BLaER1 treated with 17β-estradiol and CSF1 and Interleukin-3, amounts not matched to agents 10 nM and 100 nM (cell line): ENCODE measurements around the gene ZIK1.

Source experiments
- H3K27ac ChIP-seq, 11 experiments: shearing (Covaris generic); formaldehyde crosslinking; 2 replicates each; pipeline ENCODE4 v1.8.1; 2022
- H3K27me3 ChIP-seq, 11 experiments: shearing (Covaris generic); formaldehyde crosslinking; 2 replicates each; pipeline ENCODE4 v1.8.1; 2022
- H3K36me3 ChIP-seq, 11 experiments: shearing (Covaris generic); formaldehyde crosslinking; 2 replicates each; pipeline ENCODE4 v1.8.1; 2022
- H3K4me1 ChIP-seq, 10 experiments: shearing (Covaris generic); formaldehyde crosslinking; 2 replicates each; pipeline ENCODE4 v1.8.1; 2022
- H3K4me2 ChIP-seq, 11 experiments: shearing (Covaris generic); formaldehyde crosslinking; 2 replicates each; pipeline ENCODE4 v1.8.1; 2022
- H3K4me3 ChIP-seq, 10 experiments: shearing (Covaris generic); formaldehyde crosslinking; 2 replicates each; pipeline ENCODE4 v1.8.1; 2022
- H3K9ac ChIP-seq, 11 experiments: shearing (Covaris generic); formaldehyde crosslinking; 2 replicates each; pipeline ENCODE4 v1.8.1; 2022
- H3K9me3 ChIP-seq, 11 experiments: shearing (Covaris generic); formaldehyde crosslinking; replicated peaks in 1 of 11; 2 replicates each; pipeline ENCODE4 v1.8.1; 2022
- H4K20me1 ChIP-seq, 11 experiments: shearing (Covaris generic); formaldehyde crosslinking; 2 replicates each; pipeline ENCODE4 v1.8.1; 2022
- Cebpa-rat ChIP-seq, 11 experiments: shearing (Covaris generic); IDR thresholded peaks; 2 replicates each; pipeline ENCODE4 v1.8.1; 2022

The ZIK1 gene

GRCh38 chr19:57583521-57584416 is at the start of gene ZIK1:
TSS of gene ZIK1 (plus strand) at chr19:57584145. CDS start at chr19:57584357, 212 bp downstream.
- H3K27ac ChIP-seq = peak within 1 kb of the TSS; percentile 64 to 91 (median 86); a peak in 21 of 22 replicates
- H3K9me3 ChIP-seq = peaks cover 59 to 90% (median 68%) of the 10 kb centered on the region in 11 experiments
- H3K36me3 ChIP-seq = peaks cover 36 to 46% (median 40%) of the 10 kb centered on the region in 11 experiments
- H3K27me3 ChIP-seq = no peaks in the 10 kb centered on the region
- peaks cover 16 to 27% (median 22%) of the 10 kb centered on the region in 10 experiments for H3K4me1 ChIP-seq
- peak within 1 kb of the TSS; percentile 85 to 98 (median 94) for H3K4me2 ChIP-seq
- peak within 1 kb of the TSS; percentile 86 to 93 (median 88) for H3K9ac ChIP-seq
- H3K4me3 ChIP-seq = peak within 1 kb of the TSS; percentile 82 to 94 (median 90)
- no peak for TF ChIP-seq Cebpa-rat (IDR thresholded peaks at IDR 0.05)
- H4K20me1 ChIP-seq = no peaks in the 10 kb centered on the region

- H3K4me1 ChIP-seq = no peaks in the 10 kb centered on the region
- H3K4me2 ChIP-seq = no peak overlapping the region
- H3K9ac ChIP-seq = no peak overlapping the region
- no peak for TF ChIP-seq Cebpa-rat (IDR thresholded peaks at IDR 0.05)
- H4K20me1 ChIP-seq = no peaks in the 10 kb centered on the region; a peak in 1 of 22 replicates
- H3K27me3 ChIP-seq = no peaks in the 10 kb centered on the region
- peak overlapping the region in 9 of 10 experiments; percentile 7 to 41 (median 28); a peak in 10 of 20 replicates for H3K4me3 ChIP-seq
- no peak overlapping the region for H3K27ac ChIP-seq
- H3K36me3 ChIP-seq = peaks cover 100% of the 10 kb centered on the region in 11 experiments
- peaks cover 100% of the 10 kb centered on the region in 11 experiments for H3K9me3 ChIP-seq
Measured at GRCh38 chr19:57537953-57538547, 45.9 kb upstream of the ZIK1 start.

GRCh38 chr19:57546513-57546912 is 37.4 kb upstream of the ZIK1 start:
- no peak overlapping the region for H3K27ac ChIP-seq
- H3K4me3 ChIP-seq = peak overlapping the region in 9 of 10 experiments; percentile 13 to 55 (median 28); a peak in 13 of 20 replicates
- no peaks in the 10 kb centered on the region for H4K20me1 ChIP-seq
- H3K27me3 ChIP-seq = no peaks in the 10 kb centered on the region
- no peak overlapping the region for H3K9ac ChIP-seq
- H3K36me3 ChIP-seq = peaks cover 100% of the 10 kb centered on the region in 11 experiments
- peaks cover 88 to 100% (median 96%) of the 10 kb centered on the region in 11 experiments for H3K9me3 ChIP-seq
- H3K4me2 ChIP-seq = no peak overlapping the region
- H3K4me1 ChIP-seq = no peaks in the 10 kb centered on the region
- no peak for TF ChIP-seq Cebpa-rat (IDR thresholded peaks at IDR 0.05)

- Histone ChIP-seq H3K4me2 (no peak overlapping the region), H3K36me3 (peaks cover 91 to 100% (median 97%) of the 10 kb centered on the region in 11 experiments), H4K20me1 (peaks cover 0 to 5% (median 0%) of the 10 kb centered on the region in 11 experiments; a peak in 6 of 22 replicates), H3K4me1 (no peaks in the 10 kb centered on the region; a peak in 1 of 20 replicates), H3K9me3 (peaks cover 46 to 96% (median 80%) of the 10 kb centered on the region in 11 experiments), H3K4me3 (no peak overlapping the region), H3K9ac (no peak overlapping the region), H3K27ac (no peak overlapping the region), H3K27me3 (no peaks in the 10 kb centered on the region)
- no peak for TF ChIP-seq Cebpa-rat (IDR thresholded peaks at IDR 0.05)
Measured at GRCh38 chr19:57552432-57552831, 31.5 kb upstream of the ZIK1 start.

- no peak for TF ChIP-seq Cebpa-rat (IDR thresholded peaks at IDR 0.05)
- H3K36me3 ChIP-seq = peaks cover 39 to 55% (median 44%) of the 10 kb centered on the region in 11 experiments
- peaks cover 12 to 20% (median 15%) of the 10 kb centered on the region in 10 experiments for H3K4me1 ChIP-seq
- H3K9ac ChIP-seq = peak overlapping the region in 8 of 11 experiments; percentile 87 to 96 (median 92); a peak in 9 of 22 replicates
- H3K27ac ChIP-seq = no peak overlapping the region
- peaks cover 0 to 18% (median 7%) of the 10 kb centered on the region in 11 experiments; a peak in 8 of 22 replicates for H4K20me1 ChIP-seq
- H3K4me3 ChIP-seq = peak overlapping the region in 2 of 10 experiments; percentile 98 to 100; a peak in 2 of 20 replicates
- H3K4me2 ChIP-seq = peak overlapping the region; percentile 82 to 97 (median 92); a peak in 21 of 22 replicates
- H3K27me3 ChIP-seq = no peaks in the 10 kb centered on the region
- H3K9me3 ChIP-seq = peaks cover 44 to 74% (median 65%) of the 10 kb centered on the region in 11 experiments
Measured at GRCh38 chr19:57557659-57558058, 26.3 kb upstream of the ZIK1 start.

GRCh38 chr19:57558525-57558924 is 25.4 kb upstream of the ZIK1 start:
- peaks cover 12 to 20% (median 15%) of the 10 kb centered on the region in 10 experiments for H3K4me1 ChIP-seq
- peaks cover 46 to 74% (median 65%) of the 10 kb centered on the region in 11 experiments for H3K9me3 ChIP-seq
- no peaks in the 10 kb centered on the region for H3K27me3 ChIP-seq
- peaks cover 0 to 18% (median 7%) of the 10 kb centered on the region in 11 experiments; a peak in 8 of 22 replicates for H4K20me1 ChIP-seq
- peak overlapping the region; percentile 82 to 97 (median 92) for H3K4me2 ChIP-seq
- peak overlapping the region in 10 of 11 experiments; percentile 66 to 93 (median 88); a peak in 20 of 22 replicates for H3K27ac ChIP-seq
- peak overlapping the region; percentile 77 to 100 (median 94) for H3K4me3 ChIP-seq
- H3K9ac ChIP-seq = peak overlapping the region; percentile 87 to 96 (median 92)
- no peak for TF ChIP-seq Cebpa-rat (IDR thresholded peaks at IDR 0.05)
- peaks cover 30 to 46% (median 36%) of the 10 kb centered on the region in 11 experiments for H3K36me3 ChIP-seq

- Histone ChIP-seq H3K9ac (peak overlapping the region; percentile 87 to 96 (median 92)), H3K36me3 (peaks cover 25 to 41% (median 31%) of the 10 kb centered on the region in 11 experiments), H3K4me3 (peak overlapping the region; percentile 77 to 100 (median 94)), H3K4me1 (peaks cover 12 to 20% (median 15%) of the 10 kb centered on the region in 10 experiments), H3K27me3 (no peaks in the 10 kb centered on the region), H3K4me2 (peak overlapping the region; percentile 82 to 97 (median 92)), H4K20me1 (peaks cover 0 to 18% (median 7%) of the 10 kb centered on the region in 11 experiments; a peak in 8 of 22 replicates), H3K9me3 (peaks cover 48 to 74% (median 65%) of the 10 kb centered on the region in 11 experiments), H3K27ac (peak overlapping the region; percentile 66 to 93 (median 88))
- TF ChIP-seq Cebpa-rat (IDR thresholded peaks at IDR 0.05) = no peak
Measured at GRCh38 chr19:57559008-57559403, 24.9 kb upstream of the ZIK1 start.

GRCh38 chr19:57559404-57560025 is 24.4 kb upstream of the ZIK1 start, which contains the start of gene ZNF550:
TSS of gene ZNF550 (minus strand) at chr19:57559863. CDS start at chr19:57559682, 181 bp downstream.
- Histone ChIP-seq H3K9ac (peak within 1 kb of the TSS; percentile 87 to 96 (median 92)), H3K9me3 (peaks cover 48 to 74% (median 65%) of the 10 kb centered on the region in 11 experiments), H3K36me3 (peaks cover 20 to 36% (median 26%) of the 10 kb centered on the region in 11 experiments), H3K4me1 (peaks cover 12 to 20% (median 15%) of the 10 kb centered on the region in 10 experiments), H3K27me3 (no peaks in the 10 kb centered on the region), H3K27ac (peak within 1 kb of the TSS; percentile 66 to 93 (median 88)), H3K4me3 (peak within 1 kb of the TSS; percentile 77 to 100 (median 94)), H3K4me2 (peak within 1 kb of the TSS; percentile 82 to 97 (median 92)), H4K20me1 (peaks cover 0 to 18% (median 7%) of the 10 kb centered on the region in 11 experiments; a peak in 8 of 22 replicates)
- no peak for TF ChIP-seq Cebpa-rat (IDR thresholded peaks at IDR 0.05)
